ENCODE measurements around the gene TNRC6A. TPM values are rescaled to one million over a fixed set of nuclear protein-coding genes. Genes with fewer than 3 reads are reported as not detected.

Gene TNRC6A
- total RNA-seq, 1 donor from 2014 or later, result 79.6 TPM

- H3K9me3 Mint-ChIP-seq, result no peaks in the 10 kb centered on the region
- DNase-seq (ENCODE audit: low read depth, low spot score), result no peak
- H3K27me3 Mint-ChIP-seq (ENCODE audit: low read depth), result peaks cover 5% of the 10 kb centered on the region
- H3K27ac Mint-ChIP-seq (ENCODE audit: unreplicated experiment), result no peak within 1 kb of the TSS
- H3K4me1 Mint-ChIP-seq, result no peaks in the 10 kb centered on the region
- H3K4me3 Mint-ChIP-seq, result no peak within 1 kb of the TSS
- H3K36me3 Mint-ChIP-seq (ENCODE audit: low read depth), result no peaks in the 10 kb centered on the region
- no peak for TF ChIP-seq CTCF (conservative IDR thresholded peaks at IDR 0.05)
Observed at GRCh38 chr16:24845726-24846547, 116.5 kb downstream of the TNRC6A start, which contains the start of gene SLC5A11. SLC5A11 (plus strand) TSS chr16:24845963; CDS start chr16:24858644, 12,681 bp downstream.

- Mint-ChIP-seq H3K27ac (ENCODE audit: unreplicated experiment) (no peak overlapping the region), H3K27me3 (ENCODE audit: low read depth) (peaks cover 5% of the 10 kb centered on the region), H3K36me3 (ENCODE audit: low read depth) (no peaks in the 10 kb centered on the region), H3K4me1 (no peaks in the 10 kb centered on the region), H3K4me3 (no peak overlapping the region), H3K9me3 (no peaks in the 10 kb centered on the region)
- TF ChIP-seq CTCF (conservative IDR thresholded peaks at IDR 0.05), result no peak
- DNase-seq (ENCODE audit: low read depth, low spot score), result no peak
Observed at GRCh38 chr16:24846548-24847357, 117.3 kb downstream of the TNRC6A start.

- Mint-ChIP-seq H3K36me3 (ENCODE audit: low read depth) (no peaks in the 10 kb centered on the region), H3K27me3 (ENCODE audit: low read depth) (peaks cover 5% of the 10 kb centered on the region), H3K27ac (ENCODE audit: unreplicated experiment) (no peak overlapping the region), H3K4me3 (no peak overlapping the region), H3K9me3 (no peaks in the 10 kb centered on the region), H3K4me1 (no peaks in the 10 kb centered on the region)
- no peak for DNase-seq (ENCODE audit: low read depth, low spot score)
- no peak for TF ChIP-seq CTCF (conservative IDR thresholded peaks at IDR 0.05)
Observed at GRCh38 chr16:24847358-24847664, 117.9 kb downstream of the TNRC6A start.

- no peak for DNase-seq (ENCODE audit: low read depth, low spot score)
- no peaks in the 10 kb centered on the region for H3K9me3 Mint-ChIP-seq
- H3K27ac Mint-ChIP-seq (ENCODE audit: unreplicated experiment), result no peak overlapping the region
- H3K4me3 Mint-ChIP-seq, result no peak overlapping the region
- no peaks in the 10 kb centered on the region for H3K4me1 Mint-ChIP-seq
- H3K27me3 Mint-ChIP-seq (ENCODE audit: low read depth), result peaks cover 5% of the 10 kb centered on the region
- no peak for TF ChIP-seq CTCF (conservative IDR thresholded peaks at IDR 0.05)
- no peaks in the 10 kb centered on the region for H3K36me3 Mint-ChIP-seq (ENCODE audit: low read depth)
Observed at GRCh38 chr16:24848065-24848464, 118.6 kb downstream of the TNRC6A start.

- no peak for TF ChIP-seq CTCF (conservative IDR thresholded peaks at IDR 0.05)
- no peak overlapping the region for H3K27ac Mint-ChIP-seq (ENCODE audit: unreplicated experiment)
- H3K36me3 Mint-ChIP-seq (ENCODE audit: low read depth), result no peaks in the 10 kb centered on the region
- H3K27me3 Mint-ChIP-seq (ENCODE audit: low read depth), result peaks cover 5% of the 10 kb centered on the region
- no peaks in the 10 kb centered on the region for H3K4me1 Mint-ChIP-seq
- H3K9me3 Mint-ChIP-seq, result no peaks in the 10 kb centered on the region
- H3K4me3 Mint-ChIP-seq, result no peak overlapping the region
- no peak for DNase-seq (ENCODE audit: low read depth, low spot score)
Observed at GRCh38 chr16:24849641-24850040, 120.2 kb downstream of the TNRC6A start.
